ENCODE measurements around the gene HSF5. TPM values are rescaled to one million over a fixed set of nuclear protein-coding genes. Genes with fewer than 3 reads are reported as not detected.

The HSF5 gene
- total RNA-seq, 2 donors from 2014 or later, result 0.09 to 0.22 TPM

DNA sequence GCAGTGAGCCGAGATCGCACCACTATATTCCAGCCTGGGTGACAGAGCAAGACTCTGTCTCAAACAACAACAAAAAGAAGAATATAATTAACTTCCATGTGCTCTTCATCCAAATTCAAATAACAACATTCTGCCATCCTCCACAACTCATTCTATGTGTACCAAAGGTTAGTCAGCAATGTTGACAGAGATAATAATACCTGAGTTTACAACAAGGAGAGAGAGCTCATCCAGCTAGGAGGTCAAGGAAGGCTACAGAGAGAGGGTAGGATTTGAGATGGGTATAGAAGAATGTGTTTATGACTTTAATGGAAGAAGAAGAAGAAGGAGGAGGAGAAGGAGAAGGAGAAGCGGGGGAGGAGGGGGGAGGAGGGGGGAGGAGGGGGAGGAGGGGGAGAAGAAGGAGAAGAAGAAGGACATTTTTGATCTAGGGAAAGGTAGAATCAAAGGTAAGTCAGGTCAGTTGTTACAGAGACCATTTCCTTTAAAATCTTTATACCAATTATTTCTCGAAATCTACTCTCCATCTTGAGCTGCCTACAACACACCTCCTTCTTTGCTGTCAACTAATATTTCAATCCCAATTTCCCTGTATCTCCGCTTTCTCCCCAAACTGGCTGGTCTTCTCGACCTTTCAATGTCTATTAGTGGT lies 10.1 kb upstream of the HSF5 start:
- Mint-ChIP-seq H3K27ac (no peak overlapping the region), H3K4me3 (no peak overlapping the region), H3K36me3 (ENCODE audit: low read depth) (peaks cover 72% of the 10 kb centered on the region), H3K27me3 (ENCODE audit: insufficient read depth) (no peaks in the 10 kb centered on the region), H3K9me3 (no peaks in the 10 kb centered on the region), H3K4me1 (no peaks in the 10 kb centered on the region)
- Histone ChIP-seq H3K4me1 (ENCODE audit: control insufficient read depth, insufficient read depth, low read length) (no peaks in the 10 kb centered on the region), H3K9me3 (ENCODE audit: control insufficient read depth, low read length) (no peaks in the 10 kb centered on the region), H3K36me3 (ENCODE audit: control insufficient read depth, insufficient read depth, low read length) (peaks cover 91% of the 10 kb centered on the region), H3K27me3 (ENCODE audit: control insufficient read depth, insufficient read depth, low read length, poor library complexity, severe bottlenecking) (no peaks in the 10 kb centered on the region), H3K4me3 (ENCODE audit: low read length) (no peak overlapping the region), H3K9ac (ENCODE audit: extremely low read depth, low read length, poor library complexity, severe bottlenecking) (no peak overlapping the region), H3K27ac (ENCODE audit: low read depth, low read length) (no peak overlapping the region)
- TF ChIP-seq, protein P1, sequence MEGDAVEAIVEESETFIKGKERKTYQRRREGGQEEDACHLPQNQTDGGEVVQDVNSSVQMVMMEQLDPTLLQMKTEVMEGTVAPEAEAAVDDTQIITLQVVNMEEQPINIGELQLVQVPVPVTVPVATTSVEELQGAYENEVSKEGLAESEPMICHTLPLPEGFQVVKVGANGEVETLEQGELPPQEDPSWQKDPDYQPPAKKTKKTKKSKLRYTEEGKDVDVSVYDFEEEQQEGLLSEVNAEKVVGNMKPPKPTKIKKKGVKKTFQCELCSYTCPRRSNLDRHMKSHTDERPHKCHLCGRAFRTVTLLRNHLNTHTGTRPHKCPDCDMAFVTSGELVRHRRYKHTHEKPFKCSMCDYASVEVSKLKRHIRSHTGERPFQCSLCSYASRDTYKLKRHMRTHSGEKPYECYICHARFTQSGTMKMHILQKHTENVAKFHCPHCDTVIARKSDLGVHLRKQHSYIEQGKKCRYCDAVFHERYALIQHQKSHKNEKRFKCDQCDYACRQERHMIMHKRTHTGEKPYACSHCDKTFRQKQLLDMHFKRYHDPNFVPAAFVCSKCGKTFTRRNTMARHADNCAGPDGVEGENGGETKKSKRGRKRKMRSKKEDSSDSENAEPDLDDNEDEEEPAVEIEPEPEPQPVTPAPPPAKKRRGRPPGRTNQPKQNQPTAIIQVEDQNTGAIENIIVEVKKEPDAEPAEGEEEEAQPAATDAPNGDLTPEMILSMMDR (conservative IDR thresholded peaks at IDR 0.05), result no peak
- DNase-seq, result no peak
- 94 to 96% methylated on average over 5 of the region's 6 CpGs for WGBS, 2 experiments (ENCODE audit: insufficient coverage in 1 of 2, insufficient read length in 1 of 2)

- Histone ChIP-seq H3K4me1 (ENCODE audit: control insufficient read depth, insufficient read depth, low read length) (no peaks in the 10 kb centered on the region), H3K27me3 (ENCODE audit: control insufficient read depth, insufficient read depth, low read length, poor library complexity, severe bottlenecking) (no peaks in the 10 kb centered on the region), H3K4me3 (ENCODE audit: low read length) (no peak overlapping the region), H3K9ac (ENCODE audit: extremely low read depth, low read length, poor library complexity, severe bottlenecking) (no peak overlapping the region), H3K36me3 (ENCODE audit: control insufficient read depth, insufficient read depth, low read length) (peaks cover 91% of the 10 kb centered on the region), H3K9me3 (ENCODE audit: control insufficient read depth, low read length) (no peaks in the 10 kb centered on the region), H3K27ac (ENCODE audit: low read depth, low read length) (no peak overlapping the region)
- no peak overlapping the region for H3K27ac Mint-ChIP-seq
- no peaks in the 10 kb centered on the region for H3K9me3 Mint-ChIP-seq
- H3K27me3 Mint-ChIP-seq (ENCODE audit: insufficient read depth), result no peaks in the 10 kb centered on the region
- peaks cover 85% of the 10 kb centered on the region for H3K36me3 Mint-ChIP-seq (ENCODE audit: low read depth)
- H3K4me3 Mint-ChIP-seq, result no peak overlapping the region
- DNase-seq, result no peak
- no peaks in the 10 kb centered on the region for H3K4me1 Mint-ChIP-seq
- 96 to 100% methylated on average over 2 to 4 of the region's 4 CpGs for WGBS, 2 experiments (ENCODE audit: insufficient coverage in 1 of 2, insufficient read length in 1 of 2)
- TF ChIP-seq, protein P1 (conservative IDR thresholded peaks at IDR 0.05), result no peak
These were observed 5.3 kb upstream of the HSF5 start for GRCh38 chr17:58493506-58493905.

DNA sequence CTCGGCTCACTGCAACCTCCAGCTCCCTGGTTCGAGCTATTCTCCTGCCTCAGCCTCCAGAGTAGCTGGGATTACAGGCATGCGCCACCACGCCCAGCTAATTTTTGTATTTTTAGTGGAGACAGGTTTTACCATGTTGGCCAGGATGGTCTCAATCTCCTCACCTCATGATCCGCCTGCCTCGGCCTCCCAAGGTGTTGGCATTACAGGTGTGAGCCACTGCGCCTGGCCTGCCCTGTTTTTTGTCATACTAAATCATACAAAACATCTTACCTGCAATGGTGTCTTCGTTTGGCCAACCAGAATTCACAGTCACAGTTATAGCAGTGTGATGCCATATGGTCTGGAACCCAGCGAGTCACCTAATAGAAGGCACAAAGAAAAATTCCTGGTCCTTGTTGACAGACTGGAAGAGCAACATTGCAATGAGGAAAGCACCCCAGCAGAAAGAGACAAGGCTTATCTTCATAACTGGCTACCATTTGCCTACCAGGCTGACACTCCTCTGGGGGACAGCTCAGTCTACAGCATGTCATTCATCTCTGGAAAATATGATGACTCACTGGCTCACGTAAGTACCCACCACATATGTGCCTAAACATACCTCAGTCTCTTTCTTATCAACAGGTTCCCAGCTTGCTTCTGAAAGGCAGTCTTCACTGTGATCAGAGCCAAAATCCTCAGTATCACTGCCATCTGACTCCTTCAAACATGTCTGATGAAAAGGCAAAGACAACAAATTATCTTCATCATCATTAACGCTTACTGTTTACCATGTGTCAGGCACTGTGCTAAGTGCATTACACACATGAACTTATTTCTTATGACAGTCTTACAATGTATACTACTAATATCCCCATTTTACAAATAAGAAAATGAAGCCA lies 4.3 kb upstream of the HSF5 start:
- TF ChIP-seq, protein P1 (conservative IDR thresholded peaks at IDR 0.05), result no peak
- no peak for DNase-seq
- no peaks in the 10 kb centered on the region for H3K27me3 ChIP-seq (ENCODE audit: control insufficient read depth, insufficient read depth, low read length, poor library complexity, severe bottlenecking)
- H3K9me3 ChIP-seq (ENCODE audit: control insufficient read depth, low read length), result no peaks in the 10 kb centered on the region
- H3K4me1 ChIP-seq (ENCODE audit: control insufficient read depth, insufficient read depth, low read length), result no peaks in the 10 kb centered on the region
- no peak overlapping the region for H3K27ac Mint-ChIP-seq
- H3K4me1 Mint-ChIP-seq, result no peaks in the 10 kb centered on the region
- H3K27me3 Mint-ChIP-seq (ENCODE audit: insufficient read depth), result no peaks in the 10 kb centered on the region
- no peak overlapping the region for H3K27ac ChIP-seq (ENCODE audit: low read depth, low read length)
- H3K4me3 Mint-ChIP-seq, result no peak overlapping the region
- H3K9me3 Mint-ChIP-seq, result no peaks in the 10 kb centered on the region
- H3K36me3 ChIP-seq (ENCODE audit: control insufficient read depth, insufficient read depth, low read length), result peaks cover 84% of the 10 kb centered on the region
- 92 to 96% methylated on average over 9 to 11 of the region's 11 CpGs for WGBS, 2 experiments (ENCODE audit: insufficient coverage in 1 of 2, insufficient read length in 1 of 2)
- H3K4me3 ChIP-seq (ENCODE audit: low read length), result no peak overlapping the region
- H3K36me3 Mint-ChIP-seq (ENCODE audit: low read depth), result peaks cover 81% of the 10 kb centered on the region
- H3K9ac ChIP-seq (ENCODE audit: extremely low read depth, low read length, poor library complexity, severe bottlenecking), result no peak overlapping the region
